ENCODE measurements around the gene RPS6KA2.
"Not testable (repeated sequence)": the region's sequence is repeated elsewhere in the genome, so short reads cannot be mapped to it uniquely, and the experiment has no call there.

The RPS6KA2 gene

GRCh38 chr6:166634581-166634980 lies 7.5 kb upstream of the RPS6KA2 start:
- DNase-seq, result not testable (repeated sequence)

GRCh38 chr6:166633732-166634535 lies 6.9 kb upstream of the RPS6KA2 start:
- peak; percentile 93 to 94 for DNase-seq

GRCh38 chr6:166632731-166633130 lies 5.7 kb upstream of the RPS6KA2 start:
- DNase-seq, result no peak

GRCh38 chr6:166630462-166630861 lies 3.4 kb upstream of the RPS6KA2 start:
- no peak for DNase-seq

- no peak for DNase-seq
These were observed 2.6 kb upstream of the RPS6KA2 start for GRCh38 chr6:166629628-166630027.

- peak in 1 of 2 donors; percentile 38 for DNase-seq
These were observed 1.1 kb upstream of the RPS6KA2 start for GRCh38 chr6:166627875-166628801.

- peak; percentile 33 to 62 for DNase-seq
These were observed 646 bp downstream of the RPS6KA2 start for GRCh38 chr6:166626177-166627032.

GRCh38 chr6:166625356-166625755 lies 1.7 kb downstream of the RPS6KA2 start:
- no peak for DNase-seq

- DNase-seq, result peak; percentile 58 to 68
These were observed 2.8 kb downstream of the RPS6KA2 start for GRCh38 chr6:166624275-166624674.

GRCh38 chr6:166623318-166623717 lies 3.7 kb downstream of the RPS6KA2 start:
- DNase-seq, result no peak

GRCh38 chr6:166621114-166621540 lies 5.9 kb downstream of the RPS6KA2 start:
- no peak for DNase-seq

- DNase-seq, result no peak
These were observed 6.5 kb downstream of the RPS6KA2 start for GRCh38 chr6:166620478-166621113.

GRCh38 chr6:166619912-166620311 lies 7.1 kb downstream of the RPS6KA2 start:
- no peak for DNase-seq

- no peak for DNase-seq
These were observed 7.9 kb downstream of the RPS6KA2 start for GRCh38 chr6:166618866-166619761.

- DNase-seq, result no peak
These were observed 8.8 kb downstream of the RPS6KA2 start for GRCh38 chr6:166618251-166618650.

- DNase-seq, result no peak
These were observed 9.7 kb downstream of the RPS6KA2 start for GRCh38 chr6:166617359-166617758.

- no peak for DNase-seq
These were observed 10.5 kb downstream of the RPS6KA2 start for GRCh38 chr6:166616261-166617238.

- DNase-seq, result no peak
These were observed 11.8 kb downstream of the RPS6KA2 start for GRCh38 chr6:166615059-166615770.

- no peak for DNase-seq
These were observed 12.5 kb downstream of the RPS6KA2 start for GRCh38 chr6:166614589-166614988.
